ENCODE results near the gene CD19.
A peak's percentile ranks its signal among the peaks of the same experiment; 100 is the strongest.
"Not testable (repeated sequence)": the region's sequence is repeated elsewhere in the genome, so short reads cannot be mapped to it uniquely, and the experiment has no call there.

CD19 gene

DNA sequence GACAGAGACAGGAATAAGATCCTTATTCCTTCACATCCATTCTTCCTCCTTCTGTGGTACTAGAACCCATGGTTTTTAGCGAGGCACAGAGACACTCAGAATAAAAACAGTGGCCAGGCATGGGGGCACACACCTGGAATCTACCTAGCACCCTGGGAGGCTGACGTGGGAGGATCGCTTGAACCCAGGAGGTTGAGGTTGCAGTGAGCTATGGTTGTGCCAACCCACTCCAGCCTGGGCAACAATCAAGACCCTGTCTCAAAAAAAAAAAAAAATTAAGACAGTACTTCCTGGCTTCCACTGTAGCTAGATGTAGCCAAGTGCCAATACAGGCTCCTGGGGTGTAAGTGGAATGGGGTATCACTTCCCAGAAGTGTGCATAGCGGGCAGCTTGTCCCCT, 35.4 kb downstream of the CD19 start:
- H3K9me3 ChIP-seq (ENCODE audit: control insufficient read depth, insufficient read depth, low read length): no peaks in the 10 kb centered on the region
- H3K4me3 ChIP-seq (ENCODE audit: low read depth, low read length): no peak overlapping the region
- no peaks in the 10 kb centered on the region for H3K27me3 ChIP-seq (ENCODE audit: control insufficient read depth, insufficient read depth, low read length)
- no peak overlapping the region for H3K27ac ChIP-seq (ENCODE audit: low read depth, low read length)
- no peak overlapping the region for H3K9ac ChIP-seq (ENCODE audit: low read depth, low read length)
- H3K4me1 ChIP-seq (ENCODE audit: control insufficient read depth, insufficient read depth, low read length): no peaks in the 10 kb centered on the region
- H3K36me3 ChIP-seq (ENCODE audit: control insufficient read depth, insufficient read depth, low read length): peaks cover 30% of the 10 kb centered on the region

DNA sequence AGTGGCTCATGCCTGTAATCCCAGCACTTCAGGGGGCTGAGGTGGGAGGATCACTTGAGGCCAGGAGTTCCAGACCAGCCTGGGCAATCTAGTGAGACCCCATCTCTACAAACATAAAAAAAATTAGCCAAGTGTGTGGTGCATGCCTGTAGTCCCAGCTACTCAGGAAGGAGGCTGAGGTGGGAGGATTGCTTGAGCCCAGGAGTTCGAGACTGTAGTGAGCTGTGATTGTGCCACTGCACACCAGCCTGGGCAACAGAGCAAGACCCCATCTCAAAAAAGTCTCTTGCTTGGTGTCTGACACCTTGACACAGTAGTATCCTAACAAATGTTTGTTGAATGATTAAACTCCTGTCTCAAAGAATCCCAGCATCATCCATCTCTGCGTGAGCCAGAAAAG, 37.9 kb downstream of the CD19 start:
- H3K9ac ChIP-seq (ENCODE audit: low read depth, low read length); H3K4me3 ChIP-seq (ENCODE audit: low read depth, low read length); H3K36me3 ChIP-seq (ENCODE audit: control insufficient read depth, insufficient read depth, low read length); H3K27ac ChIP-seq (ENCODE audit: low read depth, low read length); H3K4me1 ChIP-seq (ENCODE audit: control insufficient read depth, insufficient read depth, low read length); H3K9me3 ChIP-seq (ENCODE audit: control insufficient read depth, insufficient read depth, low read length); H3K27me3 ChIP-seq (ENCODE audit: control insufficient read depth, insufficient read depth, low read length): not testable (repeated sequence)

DNA sequence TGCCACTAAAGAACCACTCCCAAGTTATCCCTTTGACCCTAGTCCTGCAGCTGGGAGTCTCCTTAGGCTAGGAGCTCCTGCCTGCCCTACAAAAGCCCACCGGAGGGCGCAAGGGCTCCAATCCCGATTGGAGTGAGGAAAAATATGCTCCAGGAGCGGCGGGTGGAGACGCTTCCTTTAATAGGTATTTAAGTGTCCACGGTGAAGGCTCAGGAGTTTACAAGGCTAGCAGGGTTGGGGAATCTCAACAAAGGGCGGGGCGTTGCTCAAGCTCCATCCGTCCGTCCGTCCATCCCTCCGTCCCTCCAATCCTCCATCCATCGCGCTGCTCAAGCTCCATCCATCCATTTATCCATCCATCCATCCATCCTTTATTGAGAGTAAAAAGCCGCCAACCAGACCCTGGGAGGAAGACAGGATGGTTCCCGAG, 42.3 kb downstream of the CD19 start:
- peaks cover 4% of the 10 kb centered on the region; the same call in 1 of the 2 replicates for H3K4me1 ChIP-seq (ENCODE audit: control insufficient read depth, insufficient read depth, low read length)
- no peaks in the 10 kb centered on the region for H3K27me3 ChIP-seq (ENCODE audit: control insufficient read depth, insufficient read depth, low read length)
- H3K36me3 ChIP-seq (ENCODE audit: control insufficient read depth, insufficient read depth, low read length): peaks cover 15% of the 10 kb centered on the region; the same call in 1 of the 2 replicates
- peak overlapping the region; percentile 100 for H3K4me3 ChIP-seq (ENCODE audit: low read depth, low read length)
- peak overlapping the region; percentile 85 for H3K9ac ChIP-seq (ENCODE audit: low read depth, low read length)
- H3K27ac ChIP-seq (ENCODE audit: low read depth, low read length): peak overlapping the region; percentile 89
- no peaks in the 10 kb centered on the region for H3K9me3 ChIP-seq (ENCODE audit: control insufficient read depth, insufficient read depth, low read length)

DNA sequence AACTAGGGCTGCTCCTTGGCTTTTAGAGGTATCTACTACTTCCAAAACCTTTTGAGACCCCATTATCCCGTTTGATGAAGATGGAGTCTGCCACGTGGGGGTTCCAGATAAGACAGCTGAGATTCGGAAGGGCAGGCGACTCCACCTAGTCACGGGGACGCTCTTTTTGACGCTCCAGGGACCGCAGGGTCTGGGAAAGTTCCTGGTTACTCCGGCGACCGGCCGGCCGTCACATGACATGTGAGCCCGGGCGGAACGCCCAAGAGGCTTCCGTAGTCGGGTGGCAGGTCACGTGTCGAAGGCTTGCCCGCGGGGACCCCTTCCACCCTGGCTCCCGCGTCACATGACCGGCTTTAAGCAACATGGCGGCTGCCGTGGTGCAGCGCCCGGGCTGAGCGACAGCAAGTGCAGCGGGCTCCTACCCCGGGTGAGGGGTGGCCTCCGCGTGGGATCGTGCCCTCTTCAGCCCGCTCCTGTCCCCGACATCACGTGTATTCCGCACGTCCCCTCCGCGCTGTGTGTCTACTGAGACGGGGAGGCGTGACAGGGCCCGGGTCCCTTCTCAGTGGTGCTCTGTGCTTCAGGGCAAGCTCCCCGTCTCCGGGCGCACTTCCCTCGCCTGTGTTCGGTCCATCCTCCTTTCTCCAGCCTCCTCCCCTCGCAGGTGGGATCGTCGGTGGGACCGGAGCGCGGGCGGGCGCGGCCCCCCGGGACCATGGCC, 42.8 kb downstream of the CD19 start, which contains the start of gene SPNS1:
Gene SPNS1, plus strand, starts transcription at position 342 of the 721 bp plus-strand sequence. Its CDS starts 374 bp downstream, at position 716.
- H3K9ac ChIP-seq (ENCODE audit: low read depth, low read length): peak within 1 kb of the TSS; percentile 85
- no peaks in the 10 kb centered on the region for H3K9me3 ChIP-seq (ENCODE audit: control insufficient read depth, insufficient read depth, low read length)
- H3K27ac ChIP-seq (ENCODE audit: low read depth, low read length): peak within 1 kb of the TSS; percentile 89
- H3K4me1 ChIP-seq (ENCODE audit: control insufficient read depth, insufficient read depth, low read length): peaks cover 4% of the 10 kb centered on the region; the same call in 1 of the 2 replicates
- H3K27me3 ChIP-seq (ENCODE audit: control insufficient read depth, insufficient read depth, low read length): no peaks in the 10 kb centered on the region
- peaks cover 15% of the 10 kb centered on the region; the same call in 1 of the 2 replicates for H3K36me3 ChIP-seq (ENCODE audit: control insufficient read depth, insufficient read depth, low read length)
- H3K4me3 ChIP-seq (ENCODE audit: low read depth, low read length): peak within 1 kb of the TSS; percentile 100

DNA sequence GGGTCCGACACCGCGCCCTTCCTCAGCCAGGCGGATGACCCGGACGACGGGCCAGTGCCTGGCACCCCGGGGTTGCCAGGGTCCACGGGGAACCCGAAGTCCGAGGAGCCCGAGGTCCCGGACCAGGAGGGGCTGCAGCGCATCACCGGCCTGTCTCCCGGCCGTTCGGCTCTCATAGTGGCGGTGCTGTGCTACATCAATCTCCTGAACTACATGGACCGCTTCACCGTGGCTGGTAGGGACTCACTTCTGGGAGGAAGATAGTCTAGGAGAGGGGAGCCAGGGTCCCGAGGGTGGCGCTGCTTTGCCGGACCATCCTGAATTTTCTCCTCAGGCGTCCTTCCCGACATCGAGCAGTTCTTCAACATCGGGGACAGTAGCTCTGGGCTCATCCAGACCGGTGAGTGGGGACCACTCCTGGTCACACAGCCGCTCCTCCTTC, 43.4 kb downstream of the CD19 start:
- Histone ChIP-seq H3K4me3 (ENCODE audit: low read depth, low read length) (peak overlapping the region; percentile 100), H3K4me1 (ENCODE audit: control insufficient read depth, insufficient read depth, low read length) (peaks cover 4% of the 10 kb centered on the region; the same call in 1 of the 2 replicates), H3K27me3 (ENCODE audit: control insufficient read depth, insufficient read depth, low read length) (no peaks in the 10 kb centered on the region), H3K36me3 (ENCODE audit: control insufficient read depth, insufficient read depth, low read length) (peaks cover 15% of the 10 kb centered on the region; the same call in 1 of the 2 replicates), H3K27ac (ENCODE audit: low read depth, low read length) (peak overlapping the region; percentile 35), H3K9me3 (ENCODE audit: control insufficient read depth, insufficient read depth, low read length) (no peaks in the 10 kb centered on the region), H3K9ac (ENCODE audit: low read depth, low read length) (peak overlapping the region; percentile 82)

DNA sequence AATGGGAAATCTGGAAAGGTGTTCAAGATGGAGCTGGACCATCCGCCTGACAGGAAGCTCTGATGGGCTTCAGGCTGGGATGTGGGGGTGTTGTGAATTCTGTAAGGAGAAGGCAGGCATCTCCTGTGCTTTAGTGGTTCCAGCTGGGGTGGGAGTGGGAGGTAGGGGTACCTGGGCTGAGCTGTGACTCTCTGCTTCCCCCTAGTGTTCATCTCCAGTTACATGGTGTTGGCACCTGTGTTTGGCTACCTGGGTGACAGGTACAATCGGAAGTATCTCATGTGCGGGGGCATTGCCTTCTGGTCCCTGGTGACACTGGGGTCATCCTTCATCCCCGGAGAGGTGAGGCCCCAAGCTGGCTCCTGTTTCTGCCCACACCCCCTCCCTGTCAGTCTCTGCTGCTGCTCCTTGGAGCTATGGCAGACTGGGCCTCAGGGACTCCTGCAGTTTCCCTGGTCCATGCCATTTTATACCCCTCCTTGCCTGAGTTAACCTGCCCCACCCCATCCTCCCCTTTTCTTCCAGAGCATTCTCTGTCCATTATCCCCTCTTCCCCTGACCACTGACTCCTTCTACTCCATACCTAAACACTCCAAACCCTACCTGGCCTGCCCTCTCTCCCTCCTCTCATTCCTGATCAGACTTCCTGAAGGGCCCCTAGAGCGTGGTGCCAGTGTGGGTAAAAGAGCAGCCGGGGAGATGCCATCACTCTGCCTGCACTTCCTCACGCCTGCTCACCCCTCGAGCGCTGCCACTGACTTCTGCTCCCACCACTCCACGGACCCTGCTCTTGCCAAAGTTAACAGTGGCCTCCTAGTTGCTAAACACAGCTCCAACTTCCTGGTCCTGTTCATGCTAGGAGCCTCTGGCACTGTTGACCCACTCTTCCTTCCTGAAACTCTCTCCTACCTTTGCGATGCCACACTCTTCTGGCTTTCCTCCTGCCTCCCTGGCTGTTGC, 46.2 kb downstream of the CD19 start:
- no peaks in the 10 kb centered on the region for H3K27me3 ChIP-seq (ENCODE audit: control insufficient read depth, insufficient read depth, low read length)
- H3K4me3 ChIP-seq (ENCODE audit: low read depth, low read length): no peak overlapping the region
- peaks cover 31% of the 10 kb centered on the region for H3K36me3 ChIP-seq (ENCODE audit: control insufficient read depth, insufficient read depth, low read length)

DNA sequence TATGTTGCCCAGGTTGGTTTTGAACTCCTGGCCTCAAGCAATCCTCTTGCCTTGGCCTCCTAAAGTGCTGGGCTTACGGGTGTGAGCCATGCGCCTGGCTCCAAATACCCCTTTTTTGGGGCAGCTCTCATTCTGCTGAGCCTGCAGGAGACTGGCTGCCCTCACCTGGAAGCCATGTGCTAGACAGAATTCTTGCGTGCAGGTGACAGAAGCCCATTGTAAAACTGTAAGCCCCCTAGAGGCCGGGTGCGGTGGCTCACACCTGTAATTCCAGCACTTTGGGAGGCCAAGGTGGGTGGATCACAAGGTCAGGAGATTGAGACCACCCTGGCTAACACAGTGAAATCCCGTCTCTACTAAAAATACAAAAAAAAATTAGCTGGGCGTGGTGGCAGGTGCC, 48.6 kb downstream of the CD19 start:
- not testable (repeated sequence) for H3K4me3 ChIP-seq (ENCODE audit: low read depth, low read length); H3K9me3 ChIP-seq (ENCODE audit: control insufficient read depth, insufficient read depth, low read length); H3K4me1 ChIP-seq (ENCODE audit: control insufficient read depth, insufficient read depth, low read length); H3K27me3 ChIP-seq (ENCODE audit: control insufficient read depth, insufficient read depth, low read length); H3K27ac ChIP-seq (ENCODE audit: low read depth, low read length); H3K9ac ChIP-seq (ENCODE audit: low read depth, low read length)
- peaks cover 43% of the 10 kb centered on the region for H3K36me3 ChIP-seq (ENCODE audit: control insufficient read depth, insufficient read depth, low read length)

More for the DNA sequence above, 46.2 kb downstream of the CD19 start:
- H3K4me1 ChIP-seq (ENCODE audit: control insufficient read depth, insufficient read depth, low read length): peaks cover 4% of the 10 kb centered on the region; the same call in 1 of the 2 replicates
- no peaks in the 10 kb centered on the region for H3K9me3 ChIP-seq (ENCODE audit: control insufficient read depth, insufficient read depth, low read length)
- no peak overlapping the region for H3K9ac ChIP-seq (ENCODE audit: low read depth, low read length)
- H3K27ac ChIP-seq (ENCODE audit: low read depth, low read length): no peak overlapping the region

DNA sequence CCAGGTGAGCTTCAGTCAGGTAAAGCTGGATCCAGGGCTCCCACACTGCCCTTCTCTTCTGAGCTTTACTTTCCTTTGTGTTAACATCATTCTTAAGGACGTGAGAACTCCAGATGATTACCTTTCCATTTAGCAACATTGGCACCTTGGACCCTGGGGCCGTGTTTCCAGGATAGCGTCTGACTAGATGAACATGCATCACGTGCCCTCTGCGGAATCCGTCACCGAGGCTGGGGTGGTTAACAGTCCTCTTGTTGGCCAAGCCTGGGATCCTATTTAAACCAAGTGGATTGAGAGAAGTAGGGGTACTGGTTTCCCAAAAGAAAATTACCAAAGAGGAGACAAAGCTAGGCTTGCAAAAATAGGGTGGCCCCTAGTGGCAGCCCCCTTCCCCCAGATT, 49.2 kb downstream of the CD19 start:
- Histone ChIP-seq H3K9ac (ENCODE audit: low read depth, low read length) (no peak overlapping the region), H3K27me3 (ENCODE audit: control insufficient read depth, insufficient read depth, low read length) (no peaks in the 10 kb centered on the region), H3K36me3 (ENCODE audit: control insufficient read depth, insufficient read depth, low read length) (peaks cover 43% of the 10 kb centered on the region), H3K4me1 (ENCODE audit: control insufficient read depth, insufficient read depth, low read length) (no peaks in the 10 kb centered on the region), H3K4me3 (ENCODE audit: low read depth, low read length) (no peak overlapping the region), H3K27ac (ENCODE audit: low read depth, low read length) (no peak overlapping the region), H3K9me3 (ENCODE audit: control insufficient read depth, insufficient read depth, low read length) (no peaks in the 10 kb centered on the region)

DNA sequence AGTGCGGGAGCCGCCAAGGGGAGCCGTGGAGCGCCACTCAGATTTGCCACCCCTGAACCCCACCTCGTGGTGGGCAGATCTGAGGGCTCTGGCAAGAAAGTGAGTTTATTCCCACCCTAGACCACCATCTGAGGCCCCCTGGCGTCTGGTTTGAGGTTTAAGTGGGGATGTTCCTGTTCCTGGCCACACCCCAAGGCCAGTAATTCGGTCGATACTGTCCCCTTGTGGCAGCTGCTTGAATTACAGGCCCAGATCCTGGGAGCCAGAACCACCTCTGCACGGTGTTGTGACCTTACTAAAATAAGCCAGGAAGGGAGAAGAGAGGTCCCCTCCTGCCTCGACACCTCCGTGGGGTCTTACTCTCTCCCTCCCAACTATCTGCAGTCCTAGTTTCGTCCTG, 49.7 kb downstream of the CD19 start:
- Histone ChIP-seq H3K27me3 (ENCODE audit: control insufficient read depth, insufficient read depth, low read length) (no peaks in the 10 kb centered on the region), H3K4me3 (ENCODE audit: low read depth, low read length) (no peak overlapping the region), H3K27ac (ENCODE audit: low read depth, low read length) (no peak overlapping the region), H3K4me1 (ENCODE audit: control insufficient read depth, insufficient read depth, low read length) (no peaks in the 10 kb centered on the region), H3K9ac (ENCODE audit: low read depth, low read length) (no peak overlapping the region), H3K36me3 (ENCODE audit: control insufficient read depth, insufficient read depth, low read length) (peaks cover 41% of the 10 kb centered on the region), H3K9me3 (ENCODE audit: control insufficient read depth, insufficient read depth, low read length) (no peaks in the 10 kb centered on the region)

DNA sequence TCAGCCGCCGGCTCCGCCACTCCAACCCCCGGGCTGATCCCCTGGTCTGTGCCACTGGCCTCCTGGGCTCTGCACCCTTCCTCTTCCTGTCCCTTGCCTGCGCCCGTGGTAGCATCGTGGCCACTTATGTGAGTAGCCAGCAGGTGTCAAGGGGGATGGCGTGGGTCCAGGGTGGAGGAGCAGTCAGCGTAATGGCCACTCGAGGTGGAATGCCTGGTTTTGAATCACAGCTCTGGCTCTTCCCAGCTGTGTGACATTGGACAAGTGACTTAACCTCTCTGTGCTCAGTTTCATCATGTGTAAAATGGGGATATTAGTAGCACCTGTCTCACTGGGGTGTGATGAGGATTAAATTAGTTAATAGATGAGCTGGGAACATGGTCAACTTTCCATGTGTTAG, 50.6 kb downstream of the CD19 start:
- H3K27me3 ChIP-seq (ENCODE audit: control insufficient read depth, insufficient read depth, low read length): no peaks in the 10 kb centered on the region
- H3K9me3 ChIP-seq (ENCODE audit: control insufficient read depth, insufficient read depth, low read length): no peaks in the 10 kb centered on the region
- peaks cover 39% of the 10 kb centered on the region for H3K36me3 ChIP-seq (ENCODE audit: control insufficient read depth, insufficient read depth, low read length)
- no peaks in the 10 kb centered on the region for H3K4me1 ChIP-seq (ENCODE audit: control insufficient read depth, insufficient read depth, low read length)
- no peak overlapping the region for H3K4me3 ChIP-seq (ENCODE audit: low read depth, low read length)
- H3K9ac ChIP-seq (ENCODE audit: low read depth, low read length): no peak overlapping the region
- no peak overlapping the region for H3K27ac ChIP-seq (ENCODE audit: low read depth, low read length)

Data from HUES48 (cell line).